ENCODE measurements around the gene ZFAND6. TPM values are rescaled to one million over a fixed set of nuclear protein-coding genes. Genes with fewer than 3 reads are reported as not detected.

Gene ZFAND6
- total RNA-seq: 77.5 and 112 TPM in 2 replicates

DNA sequence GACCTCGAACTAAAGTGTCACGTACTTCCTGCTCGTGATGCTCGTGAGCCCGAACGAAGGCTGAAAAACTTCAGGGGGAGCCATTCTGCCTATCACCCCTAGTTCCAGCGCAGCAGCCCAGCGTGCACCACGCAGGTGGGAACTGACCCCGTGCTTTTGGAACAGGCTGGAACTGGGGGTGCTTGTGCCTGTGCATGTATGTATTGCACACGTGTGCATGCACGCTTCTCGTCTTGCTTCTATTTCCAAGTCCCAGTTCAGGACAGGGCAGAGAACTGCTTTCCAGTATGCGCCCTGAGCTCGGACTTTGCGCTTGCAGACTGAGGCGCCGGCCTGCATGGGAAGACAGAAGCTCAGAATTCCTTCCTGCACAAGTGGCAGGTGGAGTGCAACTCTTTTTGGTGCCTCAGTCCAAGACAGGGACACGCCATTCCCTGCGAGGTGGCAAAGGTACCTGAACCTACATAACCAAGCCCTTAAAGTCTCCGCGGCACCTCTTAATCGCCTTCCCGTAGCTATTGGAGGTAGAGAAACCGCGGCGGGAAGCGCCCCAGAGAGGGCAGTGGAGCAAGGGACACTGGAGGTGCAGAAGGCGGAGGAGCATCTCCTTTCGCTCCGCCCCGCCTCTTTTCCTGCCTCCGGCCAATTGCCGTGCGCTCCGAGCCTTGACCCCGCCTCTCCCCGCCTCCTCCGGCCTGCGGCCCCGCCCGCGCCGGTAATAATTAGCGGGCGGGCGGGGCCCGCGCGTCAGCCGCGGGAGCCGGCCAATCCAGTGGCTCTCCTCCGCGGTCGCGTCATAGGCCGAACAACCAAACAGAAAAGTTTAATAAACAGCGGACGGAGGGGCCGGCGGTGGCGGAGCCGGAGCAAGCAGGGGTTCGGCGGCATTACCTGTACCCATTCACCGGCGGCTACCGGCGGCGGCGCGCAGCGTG lies at the start of gene ZFAND6:
Gene ZFAND6, plus strand, starts transcription at position 826 of the 935 bp plus-strand sequence. CDS start 60,669 bp downstream, outside the sequence.

DNA sequence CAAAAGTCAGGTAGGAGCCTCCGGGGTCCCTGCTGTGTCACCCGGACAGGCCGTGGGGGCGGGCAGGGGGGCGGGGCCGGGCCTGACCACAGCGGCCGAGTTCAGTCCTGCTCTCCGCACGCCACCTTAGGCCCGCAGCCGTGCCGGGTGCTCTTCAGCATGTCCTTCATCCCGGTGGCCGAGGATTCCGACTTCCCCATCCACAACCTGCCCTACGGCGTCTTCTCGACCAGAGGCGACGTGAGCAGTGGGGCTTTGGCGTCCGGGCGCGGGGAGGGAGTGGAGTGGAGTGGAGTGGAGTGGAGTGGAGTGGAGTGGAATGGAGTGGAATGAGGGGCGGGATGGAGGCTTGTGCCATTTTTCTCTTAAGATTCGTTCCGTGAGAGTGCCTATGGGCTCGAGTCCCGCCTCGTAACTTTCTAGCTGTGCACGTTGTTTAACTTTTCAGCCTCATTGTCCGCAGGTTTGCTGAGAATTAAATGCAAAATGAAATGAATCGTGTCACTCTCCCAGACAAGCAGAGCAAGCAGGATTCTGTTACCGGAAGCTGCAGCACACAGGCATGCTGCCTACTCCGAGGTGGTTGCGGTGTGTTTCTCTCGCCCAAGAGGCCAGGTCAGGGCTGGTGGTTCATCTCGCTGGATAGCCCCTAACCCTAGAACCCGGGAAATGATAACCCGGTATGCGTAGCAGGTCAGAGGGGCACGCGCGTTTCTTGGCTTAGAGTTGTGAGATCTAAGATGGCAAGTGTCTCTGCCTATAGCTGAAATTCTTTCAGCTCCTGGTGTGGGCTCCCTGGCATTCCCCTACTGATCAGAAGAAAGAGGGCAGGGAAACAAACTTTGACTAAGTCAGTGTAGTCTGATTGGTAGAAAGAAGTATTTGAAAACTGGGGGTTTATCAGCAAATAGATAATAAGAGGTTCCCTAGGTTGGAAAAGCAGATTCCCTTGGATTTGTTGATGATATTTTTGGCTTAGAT lies 93.7 kb downstream of the ZFAND6 start, which contains the start of gene FAH:
Gene FAH, plus strand, starts transcription at position 104 of the 981 bp plus-strand sequence. Its CDS starts 56 bp downstream, at position 160.

Small RNAs within 50 kb of the gene (small RNA-seq; reads per million reads assigned to genes)
- not detected for gene RF00017 (ENCODE audit: low replicate concordance)

Other genes with a start within 250 kb of the ZFAND6 start
- gene MTHFS, start 162.7 kb upstream of the ZFAND6 start, total RNA-seq: 12.2 and 26.5 TPM in 2 replicates
- 0.44 and 1.3 TPM in 2 replicates for gene BCL2A1, start 88.5 kb upstream of the ZFAND6 start, total RNA-seq
- gene FAH, start 93.3 kb downstream of the ZFAND6 start, total RNA-seq: 25.6 and 34.1 TPM in 2 replicates
- not detected in 2 replicates for gene CTXND1, start 192.5 kb downstream of the ZFAND6 start, total RNA-seq